ENCODE results near the gene HTR3B.
A peak's percentile ranks its signal among the peaks of the same experiment; 100 is the strongest.
"Not testable (repeated sequence)": the region's sequence is repeated elsewhere in the genome, so short reads cannot be mapped to it uniquely, and the experiment has no call there.

HTR3B gene

DNA sequence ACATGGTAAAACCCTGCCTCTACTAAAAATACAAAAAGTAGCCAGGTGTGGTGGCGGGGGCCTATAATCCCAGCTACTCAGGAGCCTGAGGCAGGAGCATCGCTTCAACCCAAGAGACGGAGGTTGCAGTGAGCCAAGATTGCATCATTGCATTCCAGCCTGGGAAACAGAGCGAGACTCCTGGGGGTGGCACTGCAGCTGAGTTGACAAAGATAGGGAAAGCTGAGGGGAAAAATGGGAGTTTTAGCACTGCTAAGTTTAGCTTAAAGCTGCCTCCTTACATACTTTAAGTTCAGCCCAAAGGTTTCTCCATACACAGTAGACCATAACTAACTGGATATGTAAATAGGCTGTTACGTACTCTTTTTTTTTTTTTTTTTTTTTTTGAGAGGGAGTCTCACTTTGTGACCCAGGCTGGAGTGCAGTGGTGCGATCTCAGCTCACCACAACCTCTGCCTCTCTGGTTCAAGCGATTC lies 20.2 kb upstream of the HTR3B start:
- DNase-seq = no peak

GRCh38 chr11:113885897-113886296 lies 18.7 kb upstream of the HTR3B start:
- no peak for DNase-seq

- no peak for DNase-seq
Observed at GRCh38 chr11:113888848-113889247, 15.7 kb upstream of the HTR3B start.

DNA sequence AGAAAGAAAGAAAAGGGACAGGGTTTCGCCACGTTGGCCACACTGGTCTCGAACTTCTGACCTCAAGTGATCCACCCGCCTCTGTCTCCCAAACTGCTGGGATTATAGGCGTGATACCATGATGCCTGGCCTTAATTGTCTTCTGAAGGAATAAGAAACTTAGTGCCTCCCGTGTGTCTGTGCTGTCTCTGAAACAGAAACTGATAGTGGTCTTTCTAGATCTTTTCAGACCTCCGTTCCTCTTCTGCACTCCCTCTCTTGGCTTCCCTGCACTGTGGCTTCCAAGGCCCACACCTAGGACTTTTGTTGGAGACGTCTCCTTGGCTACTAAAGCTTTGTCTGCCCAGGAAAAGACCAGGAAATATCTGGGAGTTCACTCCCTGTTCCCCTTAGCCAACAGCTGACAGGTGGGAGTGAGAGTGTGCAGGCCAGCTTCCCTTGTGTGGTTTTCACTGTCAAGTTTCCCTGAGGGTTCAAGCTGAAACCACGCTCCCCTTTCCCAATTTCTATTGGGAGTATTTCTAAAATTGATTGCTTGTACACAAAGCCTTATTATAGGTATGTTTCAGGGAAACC lies 10.1 kb upstream of the HTR3B start:
- DNase-seq = no peak

- DNase-seq = no peak
Observed at GRCh38 chr11:113895367-113896155, 9.0 kb upstream of the HTR3B start.

GRCh38 chr11:113896156-113896879 lies 8.3 kb upstream of the HTR3B start:
- DNase-seq = peak; percentile 36 to 40

- no peak for DNase-seq
Observed at GRCh38 chr11:113901141-113901540, 3.5 kb upstream of the HTR3B start.

DNA sequence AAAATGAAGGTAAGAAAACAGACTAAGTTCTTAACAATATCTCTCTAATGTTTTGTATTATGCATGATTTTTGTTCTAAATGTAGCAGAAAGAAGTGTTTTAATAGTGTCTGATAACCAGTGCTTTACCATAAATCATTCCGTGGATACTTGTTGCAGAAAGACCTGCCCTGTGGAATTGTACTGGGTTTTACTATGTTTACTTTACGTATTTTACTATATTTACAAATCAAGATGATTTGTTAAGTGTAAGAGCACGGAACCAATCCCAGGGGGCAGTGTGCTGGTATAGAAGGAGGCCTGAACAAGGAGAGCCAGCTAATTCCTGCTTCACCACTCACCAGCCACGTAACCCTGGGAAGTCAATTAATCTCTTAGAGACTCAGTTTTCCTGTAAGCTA lies 1.4 kb downstream of the HTR3B start:
- no peak for DNase-seq

- DNase-seq = no peak
Observed at GRCh38 chr11:113906516-113906915, 1.9 kb downstream of the HTR3B start.

GRCh38 chr11:113907152-113907551 lies 2.6 kb downstream of the HTR3B start:
- DNase-seq = no peak

GRCh38 chr11:113907681-113908080 lies 3.1 kb downstream of the HTR3B start:
- DNase-seq = no peak

DNA sequence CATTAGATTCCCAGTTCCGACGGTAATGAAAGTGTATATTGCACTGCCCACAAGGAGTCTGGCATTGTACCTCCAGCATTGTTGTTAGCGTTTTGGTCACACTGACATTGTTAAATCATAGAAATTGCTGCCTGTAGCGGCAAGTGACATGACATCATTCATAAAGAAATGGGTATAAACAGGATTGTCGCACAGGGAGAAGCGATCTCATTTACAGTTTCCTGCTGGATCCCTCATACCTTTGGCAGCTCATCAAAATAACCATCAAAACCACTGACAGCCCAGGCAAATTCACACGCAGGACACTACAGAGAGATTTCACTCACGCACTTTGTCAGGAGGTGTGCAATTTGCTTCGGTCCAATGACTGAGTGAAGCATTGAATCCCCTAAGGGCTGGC lies 3.5 kb downstream of the HTR3B start:
- DNase-seq = no peak

- not testable (repeated sequence) for DNase-seq
Observed at GRCh38 chr11:113911491-113911890, 6.9 kb downstream of the HTR3B start.

DNA sequence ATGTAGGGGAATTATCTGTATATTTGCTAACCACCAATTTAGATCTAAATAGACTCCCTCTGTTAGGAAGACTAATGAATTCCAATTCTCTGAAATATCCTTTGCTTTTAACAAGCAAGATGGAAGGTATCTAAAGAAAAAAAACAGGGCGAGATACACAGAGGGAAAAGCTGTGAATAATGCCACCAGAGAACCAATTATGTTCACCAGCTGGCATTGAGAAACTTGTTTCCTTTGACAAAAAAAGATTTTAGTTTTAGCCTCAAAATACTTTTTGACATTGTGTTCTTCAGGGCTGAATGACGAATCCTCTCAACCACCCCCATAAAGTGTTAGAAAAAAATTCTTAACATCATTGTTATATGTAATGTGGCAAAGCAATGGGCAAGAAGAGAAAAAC lies 19.0 kb downstream of the HTR3B start:
- no peak for DNase-seq

- no peak for DNase-seq
Observed at GRCh38 chr11:113926273-113927197, 21.9 kb downstream of the HTR3B start.

GRCh38 chr11:113928311-113928710 lies 23.7 kb downstream of the HTR3B start:
- DNase-seq = no peak

DNA sequence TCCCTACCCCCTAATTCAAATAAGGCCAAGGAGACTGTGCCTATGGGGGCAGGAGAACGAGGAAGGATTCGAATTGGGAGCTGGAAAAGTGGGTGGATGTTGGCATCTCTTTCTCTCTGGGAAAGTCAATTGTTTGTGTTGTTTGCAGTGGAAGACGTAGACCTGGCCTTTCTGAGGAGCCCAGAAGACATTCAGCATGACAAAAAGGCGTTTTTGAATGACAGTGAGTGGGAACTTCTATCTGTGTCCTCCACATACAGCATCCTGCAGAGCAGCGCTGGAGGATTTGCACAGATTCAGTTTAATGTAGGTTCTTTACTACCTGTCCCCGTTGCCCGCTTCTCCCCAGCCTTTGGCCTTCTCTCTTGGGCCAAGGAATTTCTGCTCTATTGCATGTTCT lies 28.2 kb downstream of the HTR3B start:
- DNase-seq = no peak

- not testable (repeated sequence) for DNase-seq
Observed at GRCh38 chr11:113934193-113934592, 29.6 kb downstream of the HTR3B start.

GRCh38 chr11:113934761-113935160 lies 30.2 kb downstream of the HTR3B start:
- DNase-seq = no peak

DNA sequence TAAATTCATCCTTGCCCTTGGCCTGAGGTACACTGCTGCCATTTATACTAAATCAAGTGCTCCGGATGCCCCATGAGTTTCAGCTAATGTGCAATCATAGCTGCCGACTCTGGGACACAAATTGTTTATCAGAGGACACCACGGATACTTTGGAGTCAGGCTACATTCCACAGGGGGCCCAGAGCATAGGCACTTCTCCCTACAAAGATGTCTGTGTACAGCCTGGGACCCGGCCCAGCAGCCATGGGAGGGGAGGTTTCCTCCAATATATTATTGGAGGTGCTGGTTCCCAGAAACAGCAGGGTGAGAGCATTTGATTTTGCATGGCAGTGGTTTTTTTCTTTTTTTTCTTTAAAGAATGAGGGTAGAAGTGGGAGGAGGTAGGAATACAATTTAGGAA lies 31.3 kb downstream of the HTR3B start:
- DNase-seq = no peak

DNA sequence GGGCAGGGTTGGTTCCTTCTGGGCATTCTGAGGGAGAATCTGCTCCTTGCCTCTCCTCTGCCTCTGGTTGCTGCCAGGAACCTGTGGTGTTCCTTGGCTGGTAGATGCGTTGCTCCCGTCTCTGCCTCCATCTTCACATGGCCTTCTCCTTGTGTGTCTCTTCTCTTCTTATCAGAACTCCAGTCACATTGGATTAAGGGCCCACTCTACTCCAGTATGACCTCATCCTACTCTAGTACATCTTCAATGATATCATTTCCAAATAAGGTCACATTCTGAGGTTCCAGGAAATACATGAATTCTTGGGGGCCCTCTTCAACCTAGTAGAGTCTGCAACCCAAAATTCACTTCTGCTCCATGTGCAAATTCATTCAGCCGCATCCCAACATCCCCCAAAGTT lies 33.3 kb downstream of the HTR3B start:
- no peak for DNase-seq

GRCh38 chr11:113942256-113942655 lies 37.7 kb downstream of the HTR3B start:
- DNase-seq = no peak

DNA sequence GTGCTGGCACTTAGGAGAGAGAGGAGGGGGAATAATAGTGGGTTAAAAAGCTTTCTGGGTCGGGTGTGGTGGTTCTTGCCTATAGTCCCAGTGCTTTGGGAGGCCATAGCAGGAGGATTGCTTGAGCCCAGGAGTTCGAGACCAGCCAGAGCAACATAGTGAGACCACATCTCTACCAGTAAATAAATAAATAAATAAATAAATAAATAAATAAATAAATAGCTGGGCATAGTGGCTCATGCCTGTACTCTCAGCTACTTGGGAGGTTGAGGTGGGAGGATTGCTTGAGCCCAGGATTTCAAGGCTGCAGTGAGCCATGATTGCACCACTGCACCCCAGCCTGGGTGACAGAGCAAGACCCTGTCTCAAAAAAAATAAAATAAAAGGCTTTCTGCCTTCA lies 41.6 kb downstream of the HTR3B start:
- DNase-seq = not testable (repeated sequence)

Measured in CD4-positive, alpha-beta T cell treated with Interleukin-1 beta for 1 hour (primary cell).